Epidermal melanocyte (primary cell): ENCODE data around the gene FBXW11.
"Not testable (repeated sequence)": the region's sequence is repeated elsewhere in the genome, so short reads cannot be mapped to it uniquely, and the experiment has no call there.

Experiments
- DNase-seq: peaks from one replicate; pipeline ENCODE4 v3.0.0; 2011; ENCODE audit warnings: low spot score; ENCODE audit not compliant: insufficient read length

Gene FBXW11

DNA sequence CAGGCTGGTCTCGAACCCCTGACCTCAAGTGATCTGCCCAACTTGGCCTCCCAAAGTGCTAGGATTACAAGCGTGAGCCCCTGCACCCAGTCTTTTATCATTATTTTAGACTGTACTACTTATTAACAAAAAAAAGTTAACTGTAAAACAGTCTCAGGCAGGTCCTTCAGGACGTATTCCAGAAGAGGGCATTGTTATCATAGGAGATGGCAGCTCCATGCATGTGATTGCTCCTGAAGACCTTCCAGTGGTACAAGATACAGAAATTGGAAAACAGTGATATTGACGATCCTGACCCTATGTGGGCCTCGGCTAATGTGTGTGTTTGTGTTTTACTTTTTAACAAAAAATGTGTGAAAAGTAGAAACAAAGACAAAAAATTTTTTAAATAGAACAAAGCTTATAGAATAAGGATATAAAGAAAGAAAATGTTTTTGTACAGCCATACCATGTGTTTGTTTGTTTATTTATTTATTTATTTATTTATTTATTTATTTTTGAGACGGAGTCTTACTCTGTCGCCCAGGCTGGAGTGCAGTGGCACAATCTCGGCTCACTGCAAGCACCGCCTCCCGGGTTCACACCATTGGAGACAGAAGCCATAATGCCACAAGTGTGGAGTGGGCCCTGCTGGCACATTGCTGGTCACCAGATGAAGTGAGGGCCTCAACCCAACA, 13.8 kb upstream of the FBXW11 start:
- not testable (repeated sequence) for DNase-seq

DNA sequence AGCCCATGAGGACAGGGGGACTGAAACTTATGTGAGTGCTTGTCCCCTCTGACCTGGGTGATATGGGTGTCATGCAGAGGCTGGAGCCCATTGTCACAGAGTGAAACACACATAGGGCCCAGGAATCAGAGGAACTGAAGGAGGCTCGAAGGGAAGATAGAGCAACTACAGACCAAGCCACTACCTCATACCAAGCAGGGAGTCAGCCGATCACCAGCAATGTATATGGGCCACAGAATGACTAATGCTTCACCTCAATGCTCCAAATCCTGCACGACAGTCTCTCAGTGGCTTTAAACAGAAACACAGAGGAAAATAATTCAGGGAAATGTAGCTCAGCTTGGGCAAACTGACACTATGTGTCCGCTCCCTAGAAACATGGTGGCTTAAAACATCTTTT, 8.9 kb upstream of the FBXW11 start:
- DNase-seq, result no peak

DNA sequence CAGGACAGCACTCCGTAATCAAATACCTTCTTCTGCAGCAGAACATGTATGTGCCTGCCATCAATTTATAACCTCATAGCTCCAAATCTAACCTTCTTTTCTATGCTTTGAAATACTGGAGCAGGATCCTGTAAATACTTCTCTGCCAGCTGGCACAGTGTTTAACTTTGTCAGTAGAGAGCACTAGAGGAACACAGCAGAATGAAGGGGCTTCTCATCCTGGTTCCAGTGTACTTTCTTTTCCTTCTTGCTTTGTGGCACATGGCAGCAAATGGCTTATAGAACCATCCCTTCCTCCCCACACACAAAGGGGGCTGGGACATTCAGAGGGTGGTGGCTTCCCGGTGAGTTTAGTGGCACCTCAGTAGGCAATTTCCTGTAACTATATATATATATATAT, 3.8 kb upstream of the FBXW11 start:
- no peak for DNase-seq

DNA sequence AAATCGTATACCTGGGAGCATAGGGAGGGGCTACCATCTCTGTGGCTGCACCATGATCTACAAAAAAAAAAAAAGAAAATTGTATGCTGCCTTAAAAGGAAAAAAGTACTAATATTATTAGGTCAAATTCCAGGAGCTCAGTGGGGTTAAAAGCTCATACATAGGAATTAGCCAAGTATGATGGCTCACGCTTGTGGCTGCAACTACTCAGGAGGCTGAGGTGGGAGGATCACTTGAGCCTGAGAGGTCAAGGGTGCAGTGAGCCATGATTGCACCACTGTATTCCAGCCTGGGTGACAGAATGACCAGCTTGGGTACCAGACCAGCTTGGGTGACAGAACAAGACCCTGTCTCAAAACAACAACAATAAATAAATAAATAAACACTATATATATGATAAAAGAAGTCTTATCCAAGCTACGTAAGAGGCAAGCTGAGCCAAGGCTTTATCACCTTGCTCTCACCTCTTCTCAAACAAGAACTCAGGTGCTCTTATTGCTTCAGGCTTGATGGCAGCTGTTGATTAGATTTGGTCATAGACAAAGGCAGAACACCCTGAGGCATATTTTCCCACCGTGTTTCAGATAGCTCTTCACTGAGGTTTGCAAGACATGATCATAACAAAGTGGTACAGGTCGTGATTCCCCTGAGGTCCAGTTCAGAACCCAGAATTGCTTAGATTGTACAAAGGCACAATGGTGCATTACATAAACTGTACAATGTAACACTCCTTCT, 3.3 kb upstream of the FBXW11 start:
- no peak for DNase-seq

DNA sequence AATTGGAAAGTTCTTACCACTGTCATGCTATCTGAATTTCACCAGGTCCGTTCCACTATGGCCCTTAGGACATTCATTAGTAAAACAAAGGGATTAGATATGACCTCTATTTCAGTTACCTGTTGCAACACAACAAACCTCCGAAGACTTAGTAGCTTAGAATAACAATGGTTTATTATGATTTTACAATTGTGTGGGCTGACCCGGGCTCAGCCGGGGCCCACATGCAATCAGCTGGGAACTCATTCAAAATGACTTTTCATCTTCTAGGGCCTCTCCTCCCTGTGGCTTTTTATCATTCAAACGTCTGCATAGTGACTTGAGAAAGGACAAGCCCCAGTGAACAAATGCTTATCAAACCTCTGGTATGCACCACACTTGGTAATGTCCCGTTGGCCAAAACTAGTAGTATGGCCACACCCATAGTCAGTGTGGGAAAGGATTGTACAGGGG, 2.3 kb upstream of the FBXW11 start:
- DNase-seq, result no peak

DNA sequence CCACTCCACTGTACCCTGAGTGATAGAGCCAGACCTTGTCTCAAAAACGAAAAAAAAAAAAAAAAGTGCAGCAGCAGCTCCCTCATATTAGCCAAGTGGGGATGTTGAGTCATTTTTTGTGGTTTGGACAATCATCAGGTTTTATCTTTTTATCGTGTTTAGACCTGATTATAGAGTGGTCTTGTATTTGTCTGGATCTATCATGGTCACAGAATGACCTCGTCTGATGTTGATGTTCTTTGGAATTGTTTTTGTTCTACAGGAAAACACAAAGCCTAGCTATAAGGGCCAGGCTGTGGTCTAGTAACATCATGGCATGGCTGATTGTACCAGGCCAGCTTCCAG, 1.6 kb upstream of the FBXW11 start:
- no peak for DNase-seq

DNA sequence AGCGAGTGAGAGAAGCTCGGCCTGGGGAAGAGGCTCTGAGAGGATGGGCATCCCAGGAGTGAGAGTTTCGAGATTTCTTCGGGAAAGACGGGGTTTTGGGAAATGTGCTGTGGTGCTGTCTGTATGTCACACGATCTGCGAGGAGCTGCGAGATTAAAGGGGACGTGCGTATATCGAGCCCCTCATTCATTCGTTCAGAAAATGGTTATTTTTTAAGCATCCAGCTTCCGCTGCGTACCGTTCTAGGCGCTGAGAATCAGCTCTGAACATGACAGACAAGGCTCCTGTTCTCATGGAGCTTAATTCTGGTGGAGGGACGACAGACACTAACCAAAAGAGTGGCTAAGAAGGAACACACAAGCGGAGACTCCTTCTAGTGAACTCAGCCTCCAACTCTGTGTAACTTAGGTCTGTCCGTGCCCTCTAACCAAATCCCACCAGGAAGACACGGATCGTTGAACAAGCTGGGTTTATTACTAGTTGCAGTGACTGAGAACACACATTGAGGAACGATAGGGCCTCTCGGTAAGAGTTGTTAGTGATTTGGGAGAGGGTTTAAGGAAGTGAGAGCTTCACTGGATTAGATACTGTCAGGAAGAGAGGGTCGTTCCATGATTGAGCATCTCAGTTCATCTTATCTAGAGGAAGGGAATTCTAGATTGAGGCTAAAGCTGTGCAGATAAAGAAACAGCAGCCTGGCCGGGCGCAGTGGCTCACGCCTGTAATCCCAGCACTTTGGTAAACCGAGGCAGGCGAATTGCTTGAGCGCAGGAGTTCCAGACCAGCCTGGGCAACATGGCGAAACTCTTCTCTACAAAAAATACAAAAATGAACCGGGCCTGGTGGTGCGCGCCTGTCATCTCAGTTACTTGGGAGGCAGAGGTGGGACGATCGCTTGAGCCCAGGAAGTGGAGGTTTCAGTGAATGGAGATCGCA, 1.0 kb upstream of the FBXW11 start:
- peak; percentile 34 for DNase-seq

DNA sequence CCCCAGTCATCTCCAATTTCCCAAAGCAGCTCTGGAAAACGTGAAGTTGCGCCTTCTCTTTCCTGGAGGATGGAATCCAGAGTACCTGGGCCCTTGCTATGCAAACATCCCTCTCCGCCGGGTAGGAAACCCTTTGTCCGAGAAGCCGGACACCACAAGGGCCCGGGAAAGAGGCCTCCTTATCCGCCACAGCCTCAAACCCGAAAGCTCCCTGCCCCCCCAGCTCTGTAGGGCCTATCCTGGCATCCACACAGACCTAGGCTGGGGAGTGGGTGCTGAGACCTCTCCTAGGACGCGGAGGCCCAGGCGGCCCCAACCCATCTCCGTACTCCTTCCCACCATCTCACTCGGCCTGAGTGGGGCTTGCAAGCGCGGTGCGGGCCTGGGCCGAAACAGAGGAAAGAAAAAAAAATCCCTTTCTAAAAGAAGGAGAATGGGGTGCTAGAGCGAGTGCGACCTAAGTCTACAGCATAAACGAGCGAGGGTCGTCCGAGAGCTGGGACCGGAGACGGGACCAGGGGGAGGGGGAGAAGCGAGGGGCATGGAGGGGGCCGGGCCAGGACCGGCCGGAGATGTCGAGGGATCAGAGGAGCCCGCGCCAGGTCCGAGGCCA, 624 bp downstream of the FBXW11 start:
- no peak for DNase-seq

DNA sequence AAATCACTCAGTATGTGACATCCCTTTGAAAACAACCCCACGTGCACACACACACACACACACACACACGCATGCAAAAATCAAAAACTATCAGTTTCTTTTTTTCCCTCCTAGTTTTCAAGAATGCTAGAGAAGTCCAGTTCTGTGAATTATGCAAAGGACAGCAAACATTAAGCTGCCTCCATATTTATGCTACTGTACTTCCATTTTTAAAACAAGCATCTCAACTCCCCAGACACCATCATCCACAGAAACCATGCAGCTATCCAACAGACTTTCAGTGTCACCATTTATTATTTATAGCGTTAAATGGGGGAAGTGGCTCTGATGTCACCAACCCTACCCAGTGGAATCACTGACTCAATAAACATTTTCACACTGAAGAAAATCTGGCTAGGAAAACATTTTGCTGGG, 1.6 kb downstream of the FBXW11 start:
- no peak for DNase-seq

DNA sequence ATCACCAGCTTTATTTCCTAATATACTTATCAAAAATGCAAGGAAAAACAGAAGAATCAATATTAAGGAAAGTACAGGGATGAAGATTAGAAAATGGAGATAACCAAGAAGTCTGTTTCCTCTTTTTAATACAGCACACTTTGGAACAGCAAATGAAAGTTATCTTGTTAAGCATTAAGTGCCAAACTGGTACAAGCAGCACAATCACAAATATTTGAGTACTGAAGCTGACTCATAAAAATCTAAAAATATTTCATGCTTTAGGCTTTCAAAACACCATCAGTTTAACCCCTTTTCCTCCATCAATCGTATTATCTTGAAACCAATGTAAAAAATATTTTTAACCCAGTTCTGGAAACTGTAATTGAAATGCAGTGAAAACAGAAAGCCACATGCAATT, 2.7 kb downstream of the FBXW11 start:
- no peak for DNase-seq

DNA sequence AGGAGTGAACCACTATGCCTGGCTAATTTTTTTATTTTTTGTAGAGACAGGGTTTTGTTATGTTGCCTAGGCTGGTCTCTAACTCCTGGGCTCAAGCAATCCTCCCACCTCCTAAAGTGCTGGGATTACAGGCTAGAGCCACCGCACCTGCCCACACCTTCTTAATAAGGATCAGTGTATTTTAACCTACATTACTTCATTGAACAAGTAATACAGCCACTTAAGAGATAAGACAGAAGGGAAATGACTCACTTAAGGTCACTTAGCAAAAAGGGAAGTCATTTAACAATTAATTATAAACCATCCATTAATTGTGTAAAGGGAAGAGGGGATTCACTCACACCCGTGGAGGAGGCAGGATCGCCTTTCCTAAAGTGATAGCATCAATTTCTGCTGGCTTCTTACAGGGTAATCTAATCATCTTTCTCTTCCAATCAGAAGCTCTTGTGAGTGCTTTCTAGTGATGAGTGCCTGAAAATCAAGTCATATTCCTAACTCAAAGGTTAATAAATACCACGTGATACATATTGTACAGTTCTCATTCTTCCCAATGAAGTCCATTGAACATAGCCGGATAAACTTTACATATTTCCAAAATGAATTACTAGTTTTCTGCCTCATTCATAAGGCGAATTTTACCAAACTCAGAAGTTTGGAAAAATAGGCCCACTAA, 3.5 kb downstream of the FBXW11 start:
- DNase-seq, result no peak

DNA sequence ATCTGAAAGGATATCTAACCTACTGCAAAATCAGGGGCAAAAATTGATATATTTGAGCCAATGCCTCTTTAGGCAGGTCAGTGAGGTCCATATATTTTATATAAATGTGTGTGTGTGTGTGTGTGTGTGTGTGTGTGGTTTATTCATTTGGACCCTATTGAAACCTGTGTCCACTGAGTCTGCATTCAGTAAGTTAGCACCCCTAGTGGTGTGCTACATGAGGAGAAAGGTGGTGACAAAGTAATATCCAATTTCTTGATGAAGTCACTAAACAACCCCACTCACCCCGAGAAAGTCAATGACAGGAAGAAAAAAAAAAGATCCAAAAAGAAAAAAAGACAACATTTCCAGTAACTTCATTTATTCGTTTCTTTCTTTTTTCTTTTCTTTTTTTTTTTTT, 4.1 kb downstream of the FBXW11 start:
- no peak for DNase-seq

DNA sequence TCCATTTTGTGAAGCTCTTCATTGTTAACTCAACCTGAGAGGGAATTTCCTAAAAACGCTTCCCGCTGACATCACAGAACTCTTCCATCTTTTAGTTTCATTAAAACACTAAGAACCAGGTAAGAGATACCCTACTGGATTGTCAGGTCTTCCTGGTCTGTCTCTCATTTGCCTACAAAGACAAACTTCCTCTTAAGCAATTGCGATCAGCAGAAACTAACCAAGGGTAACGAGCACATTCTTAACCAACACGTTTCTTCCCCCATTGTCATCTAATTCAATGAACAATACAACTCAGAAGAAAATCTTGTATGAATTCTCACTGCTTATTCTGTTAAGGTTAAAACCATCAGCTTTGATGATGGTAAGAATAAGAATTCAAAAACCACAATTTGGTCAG, 6.6 kb downstream of the FBXW11 start:
- no peak for DNase-seq

DNA sequence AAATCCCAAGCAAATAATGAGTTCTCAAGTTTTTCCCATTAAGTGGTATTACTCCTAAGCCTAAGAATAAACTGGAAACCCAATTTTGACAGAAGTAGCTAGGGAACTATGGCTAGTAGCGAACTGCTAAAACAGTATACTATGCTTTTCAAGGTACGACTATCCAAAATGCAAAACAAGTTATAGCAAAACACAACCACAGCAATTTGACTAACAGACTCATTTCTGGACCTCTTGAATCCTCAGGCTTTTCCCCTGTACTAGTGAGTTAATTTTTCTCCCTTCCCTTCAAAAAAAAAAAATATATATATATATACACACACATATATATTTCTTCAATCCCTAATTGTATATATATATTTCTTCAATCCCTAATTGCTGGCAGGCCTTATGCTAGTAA, 7.3 kb downstream of the FBXW11 start:
- no peak for DNase-seq

DNA sequence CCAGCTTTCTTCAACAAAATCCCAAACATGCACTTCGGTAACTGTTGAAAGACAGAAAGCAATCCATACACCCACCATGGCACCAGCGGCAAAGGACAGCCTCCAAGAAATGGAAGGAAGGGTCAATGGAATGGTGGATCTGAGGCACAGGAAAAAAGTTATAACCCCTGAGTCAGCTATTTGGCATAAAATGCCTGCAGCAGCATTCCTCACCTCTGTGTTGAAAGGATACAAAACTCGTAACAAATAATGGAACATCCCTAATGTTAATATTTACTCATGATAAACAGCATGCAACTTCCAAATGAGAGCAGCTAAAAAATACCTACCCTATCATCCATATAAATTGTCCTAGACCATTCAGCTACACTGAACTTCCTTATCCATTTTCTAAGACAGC, 9.4 kb downstream of the FBXW11 start:
- DNase-seq, result no peak

DNA sequence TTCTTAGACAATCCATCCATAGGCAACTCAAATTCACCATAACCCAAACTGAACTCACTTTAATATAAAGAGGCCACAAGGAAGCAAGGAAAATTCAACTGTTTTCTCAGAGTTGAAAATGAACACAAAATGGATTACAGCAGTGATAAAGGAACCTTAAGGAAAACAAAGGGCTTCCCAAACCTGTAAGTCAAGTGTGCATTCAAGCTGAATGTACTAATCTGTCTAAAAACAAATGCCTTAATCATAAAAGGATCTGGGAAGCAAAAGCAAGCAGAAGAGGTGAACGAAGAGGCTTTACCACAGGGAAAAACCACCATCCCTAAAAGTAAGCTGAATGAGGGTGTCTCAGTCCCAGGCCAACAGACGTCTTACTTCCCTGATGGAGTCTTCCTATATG, 13.6 kb downstream of the FBXW11 start:
- no peak for DNase-seq

DNA sequence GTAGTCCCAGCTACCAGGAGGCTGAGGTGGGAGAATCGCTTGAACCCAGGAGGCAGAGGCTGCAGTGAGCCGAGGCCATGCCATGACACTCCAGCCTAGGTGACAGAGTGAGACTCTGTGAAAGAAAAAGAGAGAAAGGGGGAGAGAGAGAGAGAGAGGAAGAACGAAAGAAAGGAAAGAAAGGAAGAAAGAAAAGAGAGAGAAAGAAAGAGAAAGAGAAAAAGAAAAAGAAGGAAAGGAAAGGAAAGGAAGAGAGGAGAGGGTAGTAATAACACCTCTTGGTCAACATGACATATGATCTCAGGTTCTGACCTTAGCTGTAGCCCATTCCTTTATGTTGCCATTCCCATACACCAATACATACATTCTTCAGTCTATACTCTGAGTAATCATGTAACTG, 14.1 kb downstream of the FBXW11 start:
- no peak for DNase-seq

DNA sequence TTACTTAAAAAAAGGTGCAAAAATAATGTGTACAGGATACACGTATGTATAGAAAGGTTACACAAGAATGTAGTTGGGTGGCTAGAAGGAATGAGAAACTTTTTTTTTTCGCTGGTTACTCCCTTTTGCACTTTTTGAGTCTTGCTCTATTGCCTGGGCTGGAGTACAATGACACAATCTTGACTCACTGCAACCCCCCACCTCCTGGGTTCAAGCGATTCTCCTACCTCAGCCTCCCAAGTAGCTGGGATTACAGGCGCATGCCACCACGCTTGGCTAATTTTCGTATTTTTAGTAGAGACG, 15.8 kb downstream of the FBXW11 start:
- no peak for DNase-seq

DNA sequence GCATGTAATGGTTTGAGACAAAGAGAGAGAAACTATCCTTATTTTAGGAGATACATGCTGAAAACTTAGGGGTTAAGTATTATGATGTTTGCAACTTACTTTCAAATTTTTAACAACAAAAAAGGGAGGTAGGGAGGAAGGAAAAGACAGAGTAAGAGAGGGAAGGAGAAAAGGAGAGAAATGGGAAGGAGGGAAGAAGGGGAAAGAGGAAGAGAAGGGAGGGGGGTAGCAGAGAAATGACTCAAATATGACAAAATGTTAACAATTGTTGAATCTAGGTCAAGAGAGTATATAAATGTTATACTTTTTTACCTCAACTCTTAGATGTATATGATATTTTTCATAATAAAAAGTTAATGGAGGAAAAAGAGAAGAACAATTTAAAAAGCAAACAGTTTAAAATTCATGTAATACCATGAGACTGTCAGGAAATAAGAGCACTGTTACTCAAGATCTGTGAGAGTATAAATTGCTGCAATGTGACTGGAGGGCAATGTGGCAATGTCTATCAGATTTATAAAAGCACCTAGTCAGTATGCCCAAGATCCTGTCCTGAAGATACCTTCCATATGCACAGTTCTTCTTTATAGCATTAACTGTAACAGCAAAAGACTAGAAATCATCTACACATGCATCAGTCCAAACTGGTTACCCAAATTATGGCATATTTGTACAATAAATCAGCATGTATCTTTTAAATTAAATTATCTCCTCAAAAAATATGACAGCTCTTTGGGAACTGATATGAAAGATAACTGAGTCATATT, 16.3 kb downstream of the FBXW11 start:
- no peak for DNase-seq

DNA sequence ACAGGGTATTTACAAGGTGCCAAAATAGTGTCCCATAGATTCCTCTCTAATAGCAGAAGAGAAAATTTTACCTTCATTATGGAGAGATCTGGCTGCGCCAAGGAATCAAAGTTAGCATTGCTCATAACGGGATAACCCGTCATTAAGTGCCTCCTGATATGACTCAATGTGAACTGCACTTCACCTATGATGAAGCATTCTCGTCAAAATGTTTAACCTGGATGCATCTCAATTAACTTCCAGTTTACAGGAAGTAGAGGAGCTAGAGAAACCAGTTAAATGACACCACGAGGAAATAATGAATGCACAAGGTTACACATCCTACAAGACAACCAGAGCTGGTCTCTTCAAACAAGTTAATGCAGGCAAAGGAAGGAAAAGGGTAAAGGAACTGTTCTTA, 17.2 kb downstream of the FBXW11 start:
- no peak for DNase-seq

DNA sequence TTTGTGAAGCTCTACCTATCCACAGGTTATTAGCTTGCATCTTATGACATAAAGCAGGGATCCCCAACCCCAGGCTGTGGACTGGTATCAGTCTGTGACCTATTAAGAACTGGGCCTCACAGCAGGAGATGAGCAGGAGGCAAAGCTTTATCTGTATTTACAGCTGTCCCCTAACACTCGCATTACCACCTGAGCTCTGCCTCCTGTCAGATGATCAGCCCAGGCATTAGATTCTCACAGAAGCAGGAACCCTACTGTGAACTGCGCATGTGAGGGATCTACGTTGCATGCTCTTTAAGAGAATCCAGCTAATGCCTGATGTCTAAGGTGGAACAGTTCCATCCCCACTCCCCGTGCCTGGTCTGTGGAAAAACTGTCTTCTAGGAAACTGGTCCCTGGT, 19.7 kb downstream of the FBXW11 start:
- DNase-seq, result no peak
